ENCODE results near the gene TSPYL2. TPM values are rescaled to one million over a fixed set of nuclear protein-coding genes. Genes with fewer than 3 reads are reported as not detected.

TSPYL2 gene
- total and polyA plus RNA-seq, 2 of the 8 experiments (the other 6 are each of a cell fraction or from before 2014, with no cell fraction given): 13.4 to 13.7 TPM

DNA sequence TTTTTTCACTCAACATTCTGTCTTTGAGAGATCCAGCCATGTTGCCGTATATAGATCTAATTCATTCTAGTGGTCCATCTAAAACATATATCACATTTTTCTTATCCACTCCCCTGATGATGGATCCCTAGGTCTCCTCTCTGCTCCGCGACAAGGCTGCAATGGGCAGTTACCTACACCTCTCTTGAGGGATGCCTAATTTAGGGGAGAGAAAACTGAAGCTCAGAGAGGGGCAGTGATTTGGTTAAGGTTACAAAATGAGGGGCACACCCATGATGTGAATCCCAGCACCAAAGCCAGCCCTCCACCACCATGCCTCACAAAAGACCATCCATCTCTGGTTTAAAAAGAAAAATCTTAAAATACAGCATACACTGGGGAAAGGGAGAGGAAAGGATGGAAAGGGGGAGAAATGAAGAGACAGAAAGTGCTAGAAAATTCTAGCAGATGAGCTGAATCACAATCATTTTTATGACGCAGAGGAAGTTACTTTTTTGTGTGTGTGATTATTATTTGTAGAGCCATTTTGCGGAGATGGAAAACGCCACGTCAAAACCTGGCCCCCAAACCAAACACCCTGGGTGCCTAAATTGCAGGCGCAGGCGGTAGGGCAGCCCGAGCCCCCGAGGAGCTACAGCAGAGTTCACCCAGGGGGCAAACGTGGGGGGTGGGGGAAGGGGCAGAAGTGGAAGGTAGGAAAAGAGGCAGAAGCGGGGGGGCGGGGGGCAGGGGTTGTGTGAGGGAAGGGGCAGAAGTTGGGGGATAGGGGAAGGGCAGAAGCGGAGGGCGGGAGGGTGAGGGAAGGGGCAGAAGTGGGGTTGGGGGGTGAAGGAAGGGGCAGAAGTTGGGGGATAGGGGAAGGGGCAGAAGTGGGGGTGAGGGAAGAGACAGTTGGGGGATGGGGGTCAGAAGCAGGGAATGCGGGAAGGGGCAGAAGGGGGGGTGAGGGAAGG is 1.3 kb upstream of the TSPYL2 start:
- no peak overlapping the region for H2AK5ac ChIP-seq (ENCODE audit: low read depth, low read length)
- no peak overlapping the region for H2BK5ac ChIP-seq (ENCODE audit: low read depth, low read length)
- no peak overlapping the region for H2BK120ac ChIP-seq (replicated peaks; ENCODE audit: low read depth, low read length)
- TF ChIP-seq RXRA (IDR thresholded peaks at IDR 0.05; ENCODE audit: insufficient read depth, low read depth, low read length): 0 out of 2 replicates have a peak, but pooled peaks have one; percentile 31
- TF ChIP-seq SP1 (IDR thresholded peaks at IDR 0.05; ENCODE audit: low read depth, low read length): no peak
- H3K79me2 ChIP-seq (ENCODE audit: control insufficient read depth in 1 of 2, insufficient read depth in 2 of 2, low read length in 2 of 2): peaks cover 0 to 11% of the 10 kb centered on the region in 2 experiments; a peak in 2 of 4 replicates
- peaks cover 0 to 9% of the 10 kb centered on the region in 2 experiments for H4K20me1 ChIP-seq (replicated peaks in 1 of 2; ENCODE audit: control insufficient read depth in 1 of 2, insufficient read depth in 2 of 2, low read length in 2 of 2)
- H3K4me2 ChIP-seq (ENCODE audit: insufficient read depth in 1 of 2, low read depth in 2 of 2, low read length in 2 of 2): peak overlapping the region; percentile 44 to 62
- peak overlapping the region; percentile 1 to 58 (median 26) for H3K4me3 ChIP-seq (ENCODE audit: extremely low read depth in 1 of 4, insufficient read depth in 2 of 4, low read depth in 3 of 4, low read length in 4 of 4)
- H4K5ac ChIP-seq (ENCODE audit: insufficient read length, low read depth, low read length): no peak overlapping the region
- ChIA-PET CTCF (ENCODE audit: partially characterized antibody) (interaction anchor here (0.6 to 1.4 kb wide), 2 partner anchors 10 to 161 kb away, joined by 3 to 4 read pairs; no protein-coding TSS in a partner anchor), POLR2A (ENCODE audit: partially characterized antibody) (interaction anchor here (0.6 to 1.5 kb wide), 5 partner anchors 32 to 1685 kb away, joined by 3 to 9 read pairs (median 3); partner anchors contain the start of gene GPR173)
- H2BK15ac ChIP-seq (ENCODE audit: low read length): no peak overlapping the region
- H2AFZ ChIP-seq (ENCODE audit: low read length): no peak overlapping the region
- peaks cover 2% of the 10 kb centered on the region; the same call in 1 of the 2 replicates for H3K23me2 ChIP-seq (ENCODE audit: low read depth, low read length)
- H3K9ac ChIP-seq (replicated peaks in 1 of 4; ENCODE audit: extremely low read depth in 1 of 4, low read depth in 3 of 4, low read length in 3 of 4): no peak overlapping the region; a peak in 1 of 7 replicates
- H3K18ac ChIP-seq (ENCODE audit: extremely low read depth, low read length): no peak overlapping the region
- no peak for DNase-seq (ENCODE audit: low read depth in 1 of 2, low spot score in 2 of 2)
- no peaks in the 10 kb centered on the region for H3K27me3 ChIP-seq (replicated peaks in 1 of 4; ENCODE audit: control insufficient read depth in 3 of 4, extremely low read depth in 1 of 4, insufficient read depth in 3 of 4, low read length in 3 of 4)
- FAIRE-seq: no peak
- H3K4me1 ChIP-seq (replicated peaks in 1 of 4; ENCODE audit: control insufficient read depth in 3 of 4, insufficient read depth in 4 of 4, low read length in 3 of 4): no peaks in the 10 kb centered on the region; a peak in 2 of 7 replicates
- H3K36me3 ChIP-seq (ENCODE audit: control insufficient read depth in 2 of 4, insufficient read depth in 4 of 4, low read length in 3 of 4): peaks cover 3 to 18% (median 11%) of the 10 kb centered on the region in 4 experiments; a peak in 6 of 8 replicates
- H4K91ac ChIP-seq (replicated peaks; ENCODE audit: insufficient read length, low read length): no peak overlapping the region
- 21% methylated on average over 9 of the region's 17 CpGs; no CpG with 5 or more reads in 1 of the 2 experiments for WGBS, 2 experiments (ENCODE audit: extremely low coverage in 1 of 2, insufficient coverage in 1 of 2, insufficient read length in 1 of 2, insufficient replicate concordance in 2 of 2, low coverage in 1 of 2, low lambda C conversion rate in 2 of 2, missing lambda C conversion rate in 1 of 2)
- H3K9me3 ChIP-seq (ENCODE audit: insufficient read depth in 2 of 2, low read depth in 1 of 2, low read length in 1 of 2): no peaks in the 10 kb centered on the region
- H3K27ac ChIP-seq (ENCODE audit: low read depth, low read length): no peak overlapping the region; the same call in 1 of the 2 replicates
- H3K4ac ChIP-seq (replicated peaks; ENCODE audit: insufficient read length, low read depth, low read length): no peak overlapping the region
- H3K79me1 ChIP-seq (ENCODE audit: low read depth, low read length): no peaks in the 10 kb centered on the region; the same call in 1 of the 2 replicates
- H3K56ac ChIP-seq (replicated peaks; ENCODE audit: insufficient read length, low read depth, low read length): no peak overlapping the region
- no peak overlapping the region for H2BK20ac ChIP-seq (ENCODE audit: low read length)
- no peak overlapping the region for H3K14ac ChIP-seq (ENCODE audit: insufficient read length)
- no peak overlapping the region for H2BK12ac ChIP-seq (ENCODE audit: low read depth, low read length)
- no peak overlapping the region for H3K23ac ChIP-seq (ENCODE audit: insufficient read length)
- H4K8ac ChIP-seq (ENCODE audit: extremely low read depth, insufficient read depth, low read length): no peak overlapping the region
